GM08714 (cell line): Measurements from ENCODE around the gene DOHH.
A peak's percentile ranks its signal among the peaks of the same experiment; 100 is the strongest.

ENCODE experiments used
- H3K4me3 ChIP-seq: fragments of 200-500 bp; sonication (Bioruptor generic); 2 replicates; pipeline ENCODE4 v1.5.1; 2014; ENCODE audit warnings: mild to moderate bottlenecking, low read length, inconsistent platforms
- ZNF274 ChIP-seq: IDR thresholded peaks from 2 replicates; pipeline ENCODE4 v1.6.1; 2012; ENCODE audit warnings: mild to moderate bottlenecking, low read depth, low read length

Gene DOHH

DNA sequence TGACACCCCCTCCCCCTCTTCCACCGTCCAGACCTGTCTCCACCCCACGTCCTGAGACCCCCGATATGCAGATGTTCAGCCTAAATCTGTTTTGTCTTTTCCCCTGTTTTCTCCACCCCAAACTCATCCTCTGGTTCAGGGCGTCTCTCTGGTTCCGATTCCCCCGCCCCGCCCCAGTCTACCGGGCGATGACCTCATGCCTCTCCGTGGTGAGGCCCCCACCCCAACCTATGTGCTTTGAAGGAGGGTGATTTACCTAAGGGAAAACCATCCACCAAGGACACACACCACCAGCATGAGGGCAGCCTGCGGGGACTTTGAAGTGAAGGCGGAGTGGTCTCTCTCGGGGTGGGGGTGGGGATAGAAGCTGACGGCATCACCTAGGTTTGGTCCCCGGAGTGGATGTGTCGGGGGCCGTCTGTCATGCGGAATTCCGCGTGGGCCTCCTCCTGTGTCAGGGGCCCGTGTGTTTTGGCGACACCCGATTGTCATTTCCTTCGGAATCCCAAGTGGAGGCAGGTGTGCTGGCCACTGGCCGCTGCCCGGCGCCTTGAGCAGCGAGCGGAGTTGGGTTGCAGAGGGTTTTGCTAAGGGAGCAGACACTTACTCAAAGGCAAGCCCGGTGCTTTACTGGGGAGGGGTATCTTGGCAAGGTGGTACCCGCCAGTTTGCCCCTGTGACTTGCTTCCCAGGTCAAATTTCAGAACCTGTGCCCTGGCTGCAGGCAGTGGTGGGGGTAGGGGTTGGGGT is 7.1 kb upstream of the DOHH start:
- H3K4me3 ChIP-seq, result peak overlapping the region; percentile 88
- no peak for TF ChIP-seq ZNF274

- H3K4me3 ChIP-seq, result peak overlapping the region; percentile 88
- TF ChIP-seq ZNF274, result no peak
Measured at GRCh38 chr19:3506384-3507340, 6.2 kb upstream of the DOHH start.

GRCh38 chr19:3505598-3506383 is 5.3 kb upstream of the DOHH start, which contains the start of gene FZR1:
TSS of gene FZR1 (plus strand) at chr19:3506311. CDS start at chr19:3522990, 16,679 bp downstream.
- TF ChIP-seq ZNF274, result no peak

GRCh38 chr19:3504735-3505134 is 4.3 kb upstream of the DOHH start:
- H3K4me3 ChIP-seq, result no peak overlapping the region
- TF ChIP-seq ZNF274, result no peak

More at GRCh38 chr19:3505598-3506383, 5.3 kb upstream of the DOHH start, which contains the start of gene FZR1:
- H3K4me3 ChIP-seq, result peak within 1 kb of the TSS; percentile 88

- TF ChIP-seq ZNF274, result no peak
- no peak overlapping the region for H3K4me3 ChIP-seq
Measured at GRCh38 chr19:3503036-3503572, 2.6 kb upstream of the DOHH start.

- no peak for TF ChIP-seq ZNF274
- no peak overlapping the region for H3K4me3 ChIP-seq
Measured at GRCh38 chr19:3501780-3502179, 1.3 kb upstream of the DOHH start.

- H3K4me3 ChIP-seq, result peak overlapping the region; percentile 89
- TF ChIP-seq ZNF274, result no peak
Measured at GRCh38 chr19:3499738-3500428, 591 bp downstream of the DOHH start.

DNA sequence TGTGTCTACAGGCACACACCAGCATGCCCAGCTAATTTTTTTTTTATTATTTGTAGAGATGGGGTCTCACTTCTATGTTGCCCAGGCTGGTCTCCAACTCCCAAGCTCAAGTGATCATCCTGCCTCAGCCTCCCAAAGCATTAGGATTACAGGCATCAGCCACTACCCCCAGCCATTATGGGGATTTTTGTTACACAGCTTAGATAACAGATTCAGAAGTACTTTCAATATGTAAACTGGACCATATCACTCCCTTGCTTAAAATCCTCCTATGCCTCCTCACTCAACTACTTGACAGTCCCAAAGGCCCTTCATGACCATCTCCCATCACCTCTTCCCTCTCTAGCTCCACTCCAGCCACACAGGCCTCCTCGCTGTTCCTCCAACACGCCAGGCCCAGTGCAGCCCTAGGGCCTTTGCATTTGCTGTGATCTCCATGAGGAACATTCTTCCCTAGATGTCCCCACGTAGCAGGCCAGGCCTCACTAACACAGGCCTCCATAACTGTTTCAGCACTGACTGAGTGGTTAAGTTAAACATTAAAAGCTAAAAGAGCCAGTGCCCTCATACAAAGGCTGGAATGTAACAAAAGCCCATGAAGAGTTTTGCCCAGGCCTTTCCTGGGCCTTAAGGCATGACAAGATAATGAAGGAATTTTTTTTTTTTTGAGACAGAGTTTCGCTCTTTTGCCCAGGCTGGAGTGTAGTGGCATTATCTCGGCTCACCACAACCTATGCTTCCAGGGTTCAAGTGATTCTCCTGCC is 2.5 kb downstream of the DOHH start:
- TF ChIP-seq ZNF274, result no peak
- H3K4me3 ChIP-seq, result no peak overlapping the region

GRCh38 chr19:3496392-3497273 is 3.8 kb downstream of the DOHH start:
- no peak overlapping the region for H3K4me3 ChIP-seq
- TF ChIP-seq ZNF274, result no peak

GRCh38 chr19:3494559-3494958 is 5.9 kb downstream of the DOHH start:
- no peak for TF ChIP-seq ZNF274
- H3K4me3 ChIP-seq, result no peak overlapping the region

GRCh38 chr19:3494051-3494450 is 6.4 kb downstream of the DOHH start:
- no peak overlapping the region for H3K4me3 ChIP-seq
- TF ChIP-seq ZNF274, result no peak

DNA sequence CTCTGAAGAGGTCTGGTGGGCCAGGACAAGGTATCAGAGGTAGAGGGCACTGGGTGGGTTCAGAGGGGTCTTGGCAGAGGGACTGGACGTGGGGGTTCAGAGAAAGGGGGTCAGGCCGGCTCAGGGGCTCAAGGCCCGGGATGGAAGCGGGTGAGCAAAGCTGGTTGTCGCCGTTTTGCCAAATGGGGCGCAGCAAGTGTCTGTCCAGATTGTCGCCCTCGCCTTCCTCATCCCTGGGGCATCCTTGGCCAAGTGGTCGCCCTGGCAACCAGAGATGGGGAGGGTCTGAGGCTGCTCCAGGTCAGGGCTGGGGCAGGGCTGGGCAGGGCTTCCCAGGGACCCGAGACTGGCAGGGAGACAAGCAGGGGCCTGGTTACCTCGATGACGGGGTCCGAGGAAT is 6.8 kb downstream of the DOHH start:
- H3K4me3 ChIP-seq, result no peak overlapping the region
- no peak for TF ChIP-seq ZNF274

- TF ChIP-seq ZNF274, result no peak
- H3K4me3 ChIP-seq, result no peak overlapping the region
Measured at GRCh38 chr19:3492919-3493318, 7.6 kb downstream of the DOHH start.
